ENCODE results near the gene PAFAH1B2.

DNA sequence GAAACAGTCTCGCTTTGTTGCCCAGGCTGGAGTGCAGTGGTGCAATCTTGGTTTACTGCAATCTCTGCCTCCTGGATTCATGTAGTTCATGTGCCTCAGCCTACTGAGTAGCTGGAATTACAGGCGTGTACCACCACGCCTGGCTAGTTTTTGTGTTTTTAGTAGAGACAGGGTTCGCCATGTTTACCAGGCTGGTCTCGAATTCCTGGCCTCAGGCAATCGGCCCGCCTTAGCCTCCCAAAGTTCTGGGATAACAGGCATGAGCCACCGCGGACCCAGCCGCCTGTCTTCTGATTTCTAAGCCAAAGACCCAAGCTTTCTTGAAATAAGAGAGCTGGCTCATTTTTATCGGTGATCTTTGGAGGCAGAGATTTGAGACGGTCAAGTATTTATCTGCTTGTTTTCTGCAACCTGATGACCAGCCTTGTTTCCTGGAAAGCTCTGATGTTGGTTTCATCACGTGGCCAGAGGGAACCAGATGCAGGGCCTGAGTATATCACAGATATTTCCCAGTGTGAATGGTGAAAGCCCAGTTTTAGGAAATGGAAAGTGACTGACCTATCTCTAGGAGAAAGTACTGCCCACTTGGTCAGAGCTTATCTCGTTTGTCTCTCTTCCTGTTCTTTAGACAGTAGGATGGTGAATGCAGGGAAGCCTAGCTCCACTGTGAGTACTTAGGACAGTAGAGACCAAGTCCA lies 28.8 kb downstream of the PAFAH1B2 start:
- TF ChIP-seq, protein P1, sequence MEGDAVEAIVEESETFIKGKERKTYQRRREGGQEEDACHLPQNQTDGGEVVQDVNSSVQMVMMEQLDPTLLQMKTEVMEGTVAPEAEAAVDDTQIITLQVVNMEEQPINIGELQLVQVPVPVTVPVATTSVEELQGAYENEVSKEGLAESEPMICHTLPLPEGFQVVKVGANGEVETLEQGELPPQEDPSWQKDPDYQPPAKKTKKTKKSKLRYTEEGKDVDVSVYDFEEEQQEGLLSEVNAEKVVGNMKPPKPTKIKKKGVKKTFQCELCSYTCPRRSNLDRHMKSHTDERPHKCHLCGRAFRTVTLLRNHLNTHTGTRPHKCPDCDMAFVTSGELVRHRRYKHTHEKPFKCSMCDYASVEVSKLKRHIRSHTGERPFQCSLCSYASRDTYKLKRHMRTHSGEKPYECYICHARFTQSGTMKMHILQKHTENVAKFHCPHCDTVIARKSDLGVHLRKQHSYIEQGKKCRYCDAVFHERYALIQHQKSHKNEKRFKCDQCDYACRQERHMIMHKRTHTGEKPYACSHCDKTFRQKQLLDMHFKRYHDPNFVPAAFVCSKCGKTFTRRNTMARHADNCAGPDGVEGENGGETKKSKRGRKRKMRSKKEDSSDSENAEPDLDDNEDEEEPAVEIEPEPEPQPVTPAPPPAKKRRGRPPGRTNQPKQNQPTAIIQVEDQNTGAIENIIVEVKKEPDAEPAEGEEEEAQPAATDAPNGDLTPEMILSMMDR (conservative IDR thresholded peaks at IDR 0.05; ENCODE audit: low read length) = no peak
- TF ChIP-seq EZH2phosphoT487 (IDR thresholded peaks at IDR 0.05; ENCODE audit: borderline replicate concordance, low read depth, low read length) = no peak

All from OCI-LY7 (cell line).